H1 (cell line): ENCODE data around the gene TAGLN2. TPM values are rescaled to one million over a fixed set of nuclear protein-coding genes. Genes with fewer than 3 reads are reported as not detected.

ENCODE experiments used
- CTCF ChIA-PET: fragments of 300-600 bp; sonication (Branson Sonifier 250); formaldehyde crosslinking; loops from one replicate; lab custom pipeline; 2021; ENCODE audit not compliant: partially characterized antibody; lab: Charles Lee
- POLR2A ChIA-PET: fragments of 300-600 bp; sonication (Branson Sonifier 250); formaldehyde crosslinking; loops from one replicate; lab custom pipeline; 2021; ENCODE audit warnings: inconsistent platforms; ENCODE audit not compliant: partially characterized antibody; lab: Charles Lee
- DNase-seq, 2 experiments: peaks; one replicate each; pipeline versions ENCODE4 v3.0.0 to v3.0.0-alpha.2; 2010 to 2022; ENCODE audit warnings: low spot score in 2 of 2, low read depth in 1 of 2, mixed read lengths in 1 of 2
- FAIRE-seq: peaks from 2 replicates; lab custom pipeline; 2011; peaks lifted over from hg19 to GRCh38; lab: Jason Lieb, UNC
- H2AFZ ChIP-seq: 2 replicates; pipeline ENCODE4 v1.8.1; 2012; ENCODE audit warnings: low read length, inconsistent platforms
- H2AK5ac ChIP-seq: 2 replicates; pipeline ENCODE4 v1.6.1; 2013; ENCODE audit warnings: low read depth, low read length
- H2BK120ac ChIP-seq: replicated peaks from 2 replicates; pipeline ENCODE3; 2013; ENCODE audit warnings: low read depth, low read length, inconsistent platforms
- H2BK12ac ChIP-seq: 2 replicates; pipeline ENCODE4 v1.6.1; 2013; ENCODE audit warnings: low read depth, low read length
- H2BK15ac ChIP-seq: 2 replicates; pipeline ENCODE4 v1.6.1; 2013; ENCODE audit warnings: low read length
- H2BK20ac ChIP-seq: 2 replicates; pipeline ENCODE4 v1.6.1; 2013; ENCODE audit warnings: low read length
- H2BK5ac ChIP-seq: 2 replicates; pipeline ENCODE4 v1.6.1; 2013; ENCODE audit warnings: low read depth, low read length
- H3K14ac ChIP-seq: 2 replicates; pipeline ENCODE4 v1.6.1; 2013; ENCODE audit warnings: inconsistent platforms; ENCODE audit not compliant: insufficient read length
- H3K18ac ChIP-seq: 2 replicates; pipeline ENCODE4 v1.6.1; 2013; ENCODE audit warnings: low read length; ENCODE audit errors: extremely low read depth
- H3K23ac ChIP-seq: 2 replicates; pipeline ENCODE4 v1.6.1; 2013; ENCODE audit warnings: inconsistent platforms; ENCODE audit not compliant: insufficient read length
- H3K23me2 ChIP-seq: 2 replicates; pipeline ENCODE4 v1.6.1; 2013; ENCODE audit warnings: low read depth, low read length
- H3K27ac ChIP-seq: 2 replicates; pipeline ENCODE4 v1.6.1; 2011; ENCODE audit warnings: low read depth, low read length, inconsistent platforms
- H3K27me3 ChIP-seq, 4 experiments: replicated peaks in 1 of 4; 1 replicate in 1 of 4; 2 replicates in 3 of 4; pipeline versions ENCODE4 v1.6.1 to v1.8.1; 2011 to 2013; ENCODE audit warnings: low read length in 3 of 4, mild to moderate bottlenecking in 3 of 4, inconsistent platforms in 2 of 4, mixed read lengths in 2 of 4, moderate library complexity in 1 of 4; ENCODE audit not compliant: control insufficient read depth in 3 of 4, insufficient read depth in 3 of 4; ENCODE audit errors: extremely low read depth in 1 of 4
- H3K36me3 ChIP-seq, 4 experiments: 2 replicates each; pipeline versions ENCODE4 v1.6.1 to v1.8.1; 2011 to 2013; ENCODE audit warnings: mild to moderate bottlenecking in 4 of 4, low read length in 3 of 4, moderate library complexity in 2 of 4, control low read depth in 1 of 4, inconsistent platforms in 1 of 4; ENCODE audit not compliant: insufficient read depth in 4 of 4, control insufficient read depth in 2 of 4
- H3K4ac ChIP-seq: replicated peaks from 2 replicates; pipeline ENCODE3; 2013; ENCODE audit warnings: low read length, low read depth, mixed read lengths, inconsistent platforms; ENCODE audit not compliant: insufficient read length
- H3K4me1 ChIP-seq, 4 experiments: replicated peaks in 1 of 4; 1 replicate in 1 of 4; 2 replicates in 3 of 4; pipeline versions ENCODE4 v1.6.1 to v1.8.1; 2011 to 2013; ENCODE audit warnings: low read length in 3 of 4, inconsistent platforms in 2 of 4, mixed read lengths in 1 of 4; ENCODE audit not compliant: insufficient read depth in 4 of 4, control insufficient read depth in 3 of 4
- H3K4me2 ChIP-seq, 2 experiments: 2 replicates each; pipeline versions ENCODE4 v1.6.1 to v1.8.1; 2011 to 2013; ENCODE audit warnings: low read depth in 2 of 2, low read length in 2 of 2, control low read depth in 1 of 2, inconsistent platforms in 1 of 2, mild to moderate bottlenecking in 1 of 2; ENCODE audit not compliant: insufficient read depth in 1 of 2
- H3K4me3 ChIP-seq, 4 experiments: fragments of 200-600, 300-600 bp in 1 of 4; sonication (generic), shearing (Covaris generic), sonication (Bioruptor Twin) in 1 of 4; 2 replicates each; pipeline versions ENCODE4 v1.5.1 to v1.8.1; 2011 to 2016; ENCODE audit warnings: low read length in 4 of 4, low read depth in 3 of 4, control low read depth in 2 of 4, inconsistent platforms in 2 of 4, mild to moderate bottlenecking in 2 of 4, mixed read lengths in 1 of 4, moderate library complexity in 1 of 4; ENCODE audit not compliant: insufficient read depth in 2 of 4; ENCODE audit errors: extremely low read depth in 1 of 4
- H3K56ac ChIP-seq: replicated peaks from 2 replicates; pipeline ENCODE3; 2013; ENCODE audit warnings: low read depth, mild to moderate bottlenecking, mixed read lengths, low read length, inconsistent platforms; ENCODE audit not compliant: insufficient read length
- H3K79me1 ChIP-seq: 2 replicates; pipeline ENCODE4 v1.6.1; 2013; ENCODE audit warnings: low read depth, low read length, control low read depth
- H3K79me2 ChIP-seq, 2 experiments: 2 replicates each; pipeline versions ENCODE4 v1.6.1 to v1.8.1; 2012 to 2013; ENCODE audit warnings: low read length in 2 of 2, mild to moderate bottlenecking in 2 of 2, inconsistent platforms in 1 of 2; ENCODE audit not compliant: insufficient read depth in 2 of 2, control insufficient read depth in 1 of 2
- H3K9ac ChIP-seq, 4 experiments: replicated peaks in 1 of 4; 1 replicate in 1 of 4; 2 replicates in 3 of 4; pipeline versions ENCODE4 v1.6.1 to v1.8.1; 2011 to 2013; ENCODE audit warnings: low read depth in 3 of 4, low read length in 3 of 4, control low read depth in 2 of 4, mild to moderate bottlenecking in 2 of 4, moderate library complexity in 2 of 4, inconsistent platforms in 1 of 4; ENCODE audit errors: extremely low read depth in 1 of 4
- H3K9me3 ChIP-seq, 2 experiments: 2 replicates each; pipeline versions ENCODE4 v1.6.1 to v1.8.1; 2012 to 2013; ENCODE audit warnings: mild to moderate bottlenecking in 2 of 2, moderate library complexity in 2 of 2, control low read depth in 1 of 2, inconsistent platforms in 1 of 2, low read depth in 1 of 2, low read length in 1 of 2, mixed read lengths in 1 of 2; ENCODE audit not compliant: insufficient read depth in 2 of 2
- H4K20me1 ChIP-seq, 2 experiments: replicated peaks in 1 of 2; 2 replicates each; pipeline versions ENCODE3 to v1.8.1; 2011 to 2013; ENCODE audit warnings: inconsistent platforms in 2 of 2, low read length in 2 of 2, mild to moderate bottlenecking in 1 of 2; ENCODE audit not compliant: insufficient read depth in 2 of 2, control insufficient read depth in 1 of 2
- H4K5ac ChIP-seq: 2 replicates; pipeline ENCODE4 v1.6.1; 2013; ENCODE audit warnings: low read length, low read depth, mixed read lengths, inconsistent platforms; ENCODE audit not compliant: insufficient read length
- H4K8ac ChIP-seq: 2 replicates; pipeline ENCODE4 v1.8.0; 2013; ENCODE audit warnings: mild to moderate bottlenecking, moderate library complexity, low read length, inconsistent platforms; ENCODE audit not compliant: insufficient read depth; ENCODE audit errors: extremely low read depth
- H4K91ac ChIP-seq: replicated peaks from 2 replicates; pipeline ENCODE3; 2013; ENCODE audit warnings: low read length, mixed read lengths, inconsistent platforms; ENCODE audit not compliant: insufficient read length
- CTBP2 ChIP-seq: IDR thresholded peaks from 2 replicates; pipeline ENCODE4 v1.7.0; 2011; ENCODE audit warnings: borderline replicate concordance, mild to moderate bottlenecking, moderate library complexity, mixed read lengths, low read length; ENCODE audit not compliant: insufficient read depth, insufficient read length
- E2F6 ChIP-seq: IDR thresholded peaks from 2 replicates; pipeline ENCODE4 v1.6.1; 2012; ENCODE audit warnings: inconsistent platforms
- GTF2F1 ChIP-seq: IDR thresholded peaks from 2 replicates; pipeline ENCODE4 v1.6.1; 2012; ENCODE audit warnings: low read depth, low read length, improper control_type of control experiment, borderline replicate concordance
- SIRT6 ChIP-seq: IDR thresholded peaks from one replicate; pipeline ENCODE4 v1.7.1; 2012; ENCODE audit warnings: low read length, inconsistent platforms
- SP1 ChIP-seq: IDR thresholded peaks from 2 replicates; pipeline ENCODE4 v1.6.1; 2011; ENCODE audit warnings: low read depth, low read length
- SP2 ChIP-seq: IDR thresholded peaks from 2 replicates; pipeline ENCODE4 v1.6.1; 2012; ENCODE audit warnings: mild to moderate bottlenecking, low read length, inconsistent platforms
- SRF ChIP-seq: IDR thresholded peaks from 2 replicates; pipeline ENCODE4 v1.6.1; 2011; ENCODE audit warnings: mild to moderate bottlenecking, low read depth, low read length, moderate library complexity
- SUZ12 ChIP-seq: fragments of 200-600 bp; sonication (generic); IDR thresholded peaks from 2 replicates; pipeline ENCODE4 v1.6.1; 2012; ENCODE audit warnings: mild to moderate bottlenecking, inconsistent platforms, low read length, moderate library complexity, mixed read lengths
- WGBS, 2 experiments: shearing (Covaris generic) in 1 of 2; methylation state at CpG; one replicate each; pipeline versions ENCODE4 v1.1.6 to v1.1.7; 2013 to 2015; ENCODE audit warnings: low lambda C conversion rate in 2 of 2, mixed read lengths in 2 of 2, inconsistent platforms in 1 of 2, low coverage in 1 of 2, missing lambda C conversion rate in 1 of 2; ENCODE audit not compliant: insufficient replicate concordance in 2 of 2, insufficient coverage in 1 of 2, insufficient read length in 1 of 2; ENCODE audit errors: extremely low coverage in 1 of 2, missing lambda C conversion rate in 1 of 2; 5-methylcytosine and 5-hydroxymethylcytosine counted together
- polyA plus RNA-seq, 7 experiments: library from polyadenylated mRNA; depleted of rRNA in 3 of 7; stranded (reverse) in 5 of 7; unstranded in 2 of 7; fragments of >200 nt in 5 of 7; fragments of 200-250 nt in 2 of 7; gene quantifications; 1 replicate in 5 of 7; 2 replicates in 1 of 7; 4 replicates in 1 of 7; pipeline versions ENCODE4 v1.2.1 to v1.2.3, GENCODE V29; 2011 to 2013; ENCODE audit warnings: missing spikeins in 2 of 7, mixed read lengths in 2 of 7
- total RNA-seq: library from RNA; stranded (reverse); fragmentation: NEBNext Ultra II Directional; extraction: Animal tissue kit (Norgen Biotek cat#: 25700); gene quantifications from 2 replicates; pipeline ENCODE4 v1.2.1, GENCODE V29; 2021

The TAGLN2 gene
- total and polyA plus RNA-seq, 2 of the 8 experiments (the other 6 are each of a cell fraction or from before 2014, with no cell fraction given), result 93.0 to 114 TPM

- Histone ChIP-seq H3K4me2 (no peak overlapping the region), H3K23me2 (no peaks in the 10 kb centered on the region; the same call in 1 of the 2 replicates), H3K9ac (no peak overlapping the region; a peak in 1 of 7 replicates), H3K79me2 (no peaks in the 10 kb centered on the region), H4K20me1 (peaks cover 0 to 3% of the 10 kb centered on the region in 2 experiments), H3K23ac (no peak overlapping the region), H3K4me3 (no peak overlapping the region), H2AFZ (no peak overlapping the region), H2AK5ac (no peak overlapping the region), H3K4ac (no peak overlapping the region), H4K8ac (no peak overlapping the region), H2BK15ac (no peak overlapping the region), H3K14ac (no peak overlapping the region), H2BK20ac (no peak overlapping the region), H2BK5ac (no peak overlapping the region), H4K5ac (no peak overlapping the region), H4K91ac (no peak overlapping the region), H3K27me3 (no peaks in the 10 kb centered on the region), H3K27ac (no peak overlapping the region), H3K18ac (no peak overlapping the region), H2BK12ac (no peak overlapping the region), H3K9me3 (no peaks in the 10 kb centered on the region), H3K4me1 (peaks cover 0 to 8% (median 7%) of the 10 kb centered on the region in 4 experiments; a peak in 6 of 7 replicates), H2BK120ac (no peak overlapping the region), H3K36me3 (peaks cover 3 to 34% (median 16%) of the 10 kb centered on the region in 4 experiments; a peak in 6 of 8 replicates), H3K56ac (no peak overlapping the region), H3K79me1 (no peaks in the 10 kb centered on the region)
- DNase-seq (no peak), FAIRE-seq (no peak)
- WGBS, 2 experiments, result 90% methylated on average over 15 of the region's 16 CpGs; no CpG with 5 or more reads in 1 of the 2 experiments
- POLR2A ChIA-PET, result interaction anchor here (0.9 to 3.0 kb wide), 2 partner anchors 13 to 17 kb away, joined by 3 to 15 read pairs; partner anchors contain the start of gene IGSF9
- CTCF ChIA-PET, result interaction anchor here (0.7 to 35.5 kb wide), 14 partner anchors 8 to 736 kb away, joined by 3 to 696 read pairs (median 5); partner anchors contain the start of genes IGSF9, SLAMF9 and TAGLN2
- TF ChIP-seq GTF2F1, result no peak
- TF ChIP-seq SIRT6, result no peak
- TF ChIP-seq SRF, result no peak
- TF ChIP-seq SUZ12, result no peak
- no peak for TF ChIP-seq CTBP2
- TF ChIP-seq E2F6, result no peak
- TF ChIP-seq SP2, result no peak
- no peak for TF ChIP-seq SP1
These were observed 7.3 kb upstream of the TAGLN2 start for GRCh38 chr1:159932296-159933285.
